ENCODE results near the gene RGS19.

The RGS19 gene

GRCh38 chr20:64103871-64104666, 24.8 kb upstream of the RGS19 start:
- no peak overlapping the region for H3K4me3 Mint-ChIP-seq
- no peaks in the 10 kb centered on the region for H3K9me3 Mint-ChIP-seq
- intact Hi-C loops (cut with micrococcal nuclease) = no loop called here
- H3K4me1 Mint-ChIP-seq (ENCODE audit: low read depth) = peaks cover 11% of the 10 kb centered on the region
- no peak overlapping the region for H3K27ac Mint-ChIP-seq
- H3K27me3 Mint-ChIP-seq = peaks cover 72% of the 10 kb centered on the region
- peaks cover 10% of the 10 kb centered on the region for H3K36me3 Mint-ChIP-seq (ENCODE audit: low read depth)

- H3K4me3 Mint-ChIP-seq = peak overlapping the region; percentile 35
- H3K27ac Mint-ChIP-seq = no peak overlapping the region
- peaks cover 3% of the 10 kb centered on the region for H3K4me1 Mint-ChIP-seq (ENCODE audit: low read depth)
- H3K9me3 Mint-ChIP-seq = no peaks in the 10 kb centered on the region
- H3K27me3 Mint-ChIP-seq = peaks cover 59% of the 10 kb centered on the region
- intact Hi-C loops (cut with micrococcal nuclease) = no loop called here
- H3K36me3 Mint-ChIP-seq (ENCODE audit: low read depth) = peaks cover 23% of the 10 kb centered on the region
Observed at GRCh38 chr20:64102647-64103354, 23.5 kb upstream of the RGS19 start.

GRCh38 chr20:64101731-64102621, 22.7 kb upstream of the RGS19 start:
- Mint-ChIP-seq H3K9me3 (peaks cover 3% of the 10 kb centered on the region), H3K27ac (no peak overlapping the region), H3K27me3 (peaks cover 51% of the 10 kb centered on the region), H3K4me1 (ENCODE audit: low read depth) (no peaks in the 10 kb centered on the region), H3K36me3 (ENCODE audit: low read depth) (peaks cover 30% of the 10 kb centered on the region), H3K4me3 (peak overlapping the region; percentile 10)
- intact Hi-C loops (cut with micrococcal nuclease) = no loop called here

- intact Hi-C loops (cut with micrococcal nuclease) = no loop called here
- H3K4me3 Mint-ChIP-seq = no peak overlapping the region
- peaks cover 45% of the 10 kb centered on the region for H3K27me3 Mint-ChIP-seq
- no peak overlapping the region for H3K27ac Mint-ChIP-seq
- peaks cover 38% of the 10 kb centered on the region for H3K36me3 Mint-ChIP-seq (ENCODE audit: low read depth)
- H3K9me3 Mint-ChIP-seq = peaks cover 9% of the 10 kb centered on the region
- H3K4me1 Mint-ChIP-seq (ENCODE audit: low read depth) = no peaks in the 10 kb centered on the region
Observed at GRCh38 chr20:64100946-64101688, 21.8 kb upstream of the RGS19 start.

GRCh38 chr20:64100566-64100888, 21.2 kb upstream of the RGS19 start:
- H3K27ac Mint-ChIP-seq = no peak overlapping the region
- H3K4me1 Mint-ChIP-seq (ENCODE audit: low read depth) = no peaks in the 10 kb centered on the region
- peaks cover 9% of the 10 kb centered on the region for H3K9me3 Mint-ChIP-seq
- intact Hi-C loops (cut with micrococcal nuclease) = no loop called here
- peaks cover 39% of the 10 kb centered on the region for H3K27me3 Mint-ChIP-seq
- no peak overlapping the region for H3K4me3 Mint-ChIP-seq
- H3K36me3 Mint-ChIP-seq (ENCODE audit: low read depth) = peaks cover 40% of the 10 kb centered on the region

- intact Hi-C loops (cut with micrococcal nuclease) = no loop called here
- Mint-ChIP-seq H3K27me3 (peaks cover 38% of the 10 kb centered on the region), H3K4me1 (ENCODE audit: low read depth) (no peaks in the 10 kb centered on the region), H3K36me3 (ENCODE audit: low read depth) (peaks cover 40% of the 10 kb centered on the region), H3K9me3 (peaks cover 9% of the 10 kb centered on the region), H3K27ac (no peak overlapping the region), H3K4me3 (no peak overlapping the region)
Observed at GRCh38 chr20:64099880-64100565, 20.7 kb upstream of the RGS19 start.

- Mint-ChIP-seq H3K4me1 (ENCODE audit: low read depth) (no peaks in the 10 kb centered on the region), H3K27ac (no peak overlapping the region), H3K4me3 (no peak overlapping the region), H3K27me3 (peaks cover 35% of the 10 kb centered on the region), H3K36me3 (ENCODE audit: low read depth) (peaks cover 40% of the 10 kb centered on the region), H3K9me3 (peaks cover 9% of the 10 kb centered on the region)
- intact Hi-C loops (cut with micrococcal nuclease) = no loop called here
Observed at GRCh38 chr20:64099086-64099786, 19.9 kb upstream of the RGS19 start.

GRCh38 chr20:64098471-64099013, 19.2 kb upstream of the RGS19 start:
- Mint-ChIP-seq H3K4me1 (ENCODE audit: low read depth) (no peaks in the 10 kb centered on the region), H3K27ac (no peak overlapping the region), H3K9me3 (peaks cover 9% of the 10 kb centered on the region), H3K36me3 (ENCODE audit: low read depth) (peaks cover 40% of the 10 kb centered on the region), H3K4me3 (no peak overlapping the region), H3K27me3 (peaks cover 28% of the 10 kb centered on the region)
- intact Hi-C loops (cut with micrococcal nuclease) = no loop called here

- Mint-ChIP-seq H3K4me1 (ENCODE audit: low read depth) (peaks cover 8% of the 10 kb centered on the region), H3K36me3 (ENCODE audit: low read depth) (peaks cover 40% of the 10 kb centered on the region), H3K27ac (no peak overlapping the region), H3K4me3 (no peak overlapping the region), H3K9me3 (peaks cover 9% of the 10 kb centered on the region), H3K27me3 (peaks cover 11% of the 10 kb centered on the region)
- intact Hi-C loops (cut with micrococcal nuclease) = no loop called here
Observed at GRCh38 chr20:64096535-64096934, 17.2 kb upstream of the RGS19 start.

GRCh38 chr20:64095927-64096326, 16.6 kb upstream of the RGS19 start:
- Mint-ChIP-seq H3K36me3 (ENCODE audit: low read depth) (peaks cover 40% of the 10 kb centered on the region), H3K27me3 (peaks cover 5% of the 10 kb centered on the region), H3K4me3 (no peak overlapping the region), H3K27ac (no peak overlapping the region), H3K9me3 (peaks cover 9% of the 10 kb centered on the region), H3K4me1 (ENCODE audit: low read depth) (peaks cover 11% of the 10 kb centered on the region)
- intact Hi-C loops (cut with micrococcal nuclease) = no loop called here

- H3K9me3 Mint-ChIP-seq = peaks cover 9% of the 10 kb centered on the region
- peaks cover 40% of the 10 kb centered on the region for H3K36me3 Mint-ChIP-seq (ENCODE audit: low read depth)
- intact Hi-C loops (cut with micrococcal nuclease) = no loop called here
- H3K4me3 Mint-ChIP-seq = no peak overlapping the region
- no peaks in the 10 kb centered on the region for H3K27me3 Mint-ChIP-seq
- peaks cover 11% of the 10 kb centered on the region for H3K4me1 Mint-ChIP-seq (ENCODE audit: low read depth)
- H3K27ac Mint-ChIP-seq = no peak overlapping the region
Observed at GRCh38 chr20:64095455-64095854, 16.1 kb upstream of the RGS19 start.

GRCh38 chr20:64093013-64093503, 13.7 kb upstream of the RGS19 start:
- intact Hi-C loops (cut with micrococcal nuclease) = no loop called here

More at GRCh38 chr20:64093013-64093503, 13.7 kb upstream of the RGS19 start:
- no peak overlapping the region for H3K27ac Mint-ChIP-seq
- no peak overlapping the region for H3K4me3 Mint-ChIP-seq
- H3K27me3 Mint-ChIP-seq = peaks cover 3% of the 10 kb centered on the region
- H3K36me3 Mint-ChIP-seq (ENCODE audit: low read depth) = peaks cover 19% of the 10 kb centered on the region
- peaks cover 9% of the 10 kb centered on the region for H3K9me3 Mint-ChIP-seq
- H3K4me1 Mint-ChIP-seq (ENCODE audit: low read depth) = peaks cover 11% of the 10 kb centered on the region
